HUDEP-2 (cell line): ENCODE data around the gene B3GNT8.
A peak's percentile ranks its signal among the peaks of the same experiment; 100 is the strongest.
"Not testable (repeated sequence)": the region's sequence is repeated elsewhere in the genome, so short reads cannot be mapped to it uniquely, and the experiment has no call there.

Source experiments
- DNase-seq, 76 experiments: peaks; one replicate each; lab custom pipeline; 2025; ENCODE audit not compliant: unreplicated experiment in 76 of 76; lab: John Stamatoyannopoulos, UW

B3GNT8 gene

DNA sequence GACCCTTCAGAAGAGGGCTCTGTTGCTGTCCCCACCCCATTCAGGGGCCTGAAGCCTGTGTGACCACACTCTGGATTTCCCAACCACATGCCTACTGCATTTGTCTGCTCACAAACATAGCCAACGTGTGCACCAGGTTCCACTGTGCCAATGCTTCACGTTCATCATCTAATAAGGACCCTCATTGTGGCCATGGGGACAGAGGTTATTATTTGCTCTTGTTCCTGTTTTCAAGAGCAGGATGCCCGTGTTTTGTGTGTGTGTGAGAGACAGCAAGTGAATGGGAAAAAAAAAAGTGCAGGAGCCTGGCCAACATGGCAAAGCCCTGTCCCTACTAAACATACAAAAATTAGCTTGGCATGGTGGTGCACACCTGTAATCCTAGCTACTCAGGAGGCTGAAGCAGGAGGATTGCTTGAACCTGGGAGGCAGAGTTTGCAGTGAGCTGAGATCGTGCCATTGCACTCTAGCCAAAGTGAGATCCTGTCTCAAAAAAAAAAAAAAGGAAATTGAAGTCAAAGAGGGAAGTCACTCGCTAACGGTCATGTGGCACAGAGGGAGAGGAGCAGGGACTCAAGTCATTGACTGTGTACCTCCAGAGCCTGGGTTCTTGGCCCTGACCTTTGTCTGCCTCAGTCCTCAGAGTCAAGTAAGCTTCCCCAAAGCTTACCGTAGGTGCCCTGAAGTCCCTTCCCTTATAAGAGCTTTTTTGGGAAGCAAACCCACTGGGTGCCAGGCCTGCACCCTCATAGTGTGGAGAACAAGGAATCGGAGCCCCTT is 6.9 kb downstream of the B3GNT8 start:
- no peak for DNase-seq

DNA sequence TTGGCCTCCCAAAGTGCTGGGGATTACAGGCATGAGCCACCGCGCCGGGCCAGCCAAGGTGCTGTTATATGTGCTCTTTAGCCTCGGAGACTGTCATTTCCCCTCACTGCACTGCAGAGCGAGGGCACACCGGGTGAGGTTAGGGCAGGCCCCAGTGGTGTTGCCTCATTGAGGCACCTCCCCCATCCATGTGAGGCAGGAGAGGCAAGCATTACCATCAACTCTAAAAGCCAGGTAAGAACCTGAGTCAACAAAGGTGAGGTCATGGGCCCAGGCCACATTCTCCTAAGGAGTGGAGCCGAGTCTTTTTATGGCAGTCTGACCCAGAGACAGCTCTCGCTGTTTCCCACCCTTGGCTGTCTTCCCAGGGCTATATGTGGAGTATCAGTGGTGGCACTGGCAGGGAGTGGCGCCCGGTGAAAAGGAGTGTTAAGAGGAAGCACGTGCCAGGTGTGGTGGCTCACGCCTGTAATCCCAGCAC is 10.9 kb downstream of the B3GNT8 start:
- no peak for DNase-seq

DNA sequence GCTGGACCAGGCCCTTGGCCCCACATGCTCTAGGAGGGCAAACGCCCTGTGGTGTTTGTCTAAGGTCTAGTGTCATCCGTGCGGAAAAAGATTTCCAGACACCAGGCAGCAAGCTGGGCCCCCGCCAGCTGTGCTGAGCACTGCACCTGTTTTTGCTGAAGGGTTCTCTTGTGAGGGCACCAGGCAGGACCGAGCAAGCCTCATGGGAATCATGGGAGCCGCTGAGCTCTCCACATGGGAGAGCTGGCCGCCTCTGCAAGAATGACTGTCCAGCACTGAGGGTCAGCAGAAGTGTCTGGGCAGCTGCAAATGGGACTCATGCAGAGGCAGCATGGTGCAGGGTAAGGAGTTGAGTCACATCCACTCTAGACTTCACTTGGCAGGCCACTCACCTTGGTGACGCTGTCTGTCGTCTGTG is 12.0 kb downstream of the B3GNT8 start:
- DNase-seq: no peak

DNA sequence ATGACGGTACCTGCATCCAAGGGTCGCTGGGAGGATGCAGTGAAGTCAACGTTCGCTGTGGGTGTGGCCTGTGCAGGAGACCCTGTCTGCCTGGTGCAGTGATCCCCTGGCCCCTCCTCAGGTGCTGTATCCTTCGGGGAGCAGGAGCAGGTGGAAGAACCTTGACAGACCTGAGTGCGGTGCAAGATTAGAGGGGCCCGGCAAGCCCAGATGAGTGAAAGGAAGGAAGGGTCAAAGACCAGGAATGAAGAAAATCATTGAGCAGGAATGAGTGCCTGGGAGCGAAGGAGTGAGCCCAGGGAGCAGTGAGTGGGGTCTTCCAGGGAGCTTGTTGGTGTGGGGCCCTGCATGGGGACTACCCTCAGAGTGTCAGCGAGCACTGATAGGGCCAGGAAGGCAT is 12.7 kb downstream of the B3GNT8 start:
- no peak for DNase-seq

DNA sequence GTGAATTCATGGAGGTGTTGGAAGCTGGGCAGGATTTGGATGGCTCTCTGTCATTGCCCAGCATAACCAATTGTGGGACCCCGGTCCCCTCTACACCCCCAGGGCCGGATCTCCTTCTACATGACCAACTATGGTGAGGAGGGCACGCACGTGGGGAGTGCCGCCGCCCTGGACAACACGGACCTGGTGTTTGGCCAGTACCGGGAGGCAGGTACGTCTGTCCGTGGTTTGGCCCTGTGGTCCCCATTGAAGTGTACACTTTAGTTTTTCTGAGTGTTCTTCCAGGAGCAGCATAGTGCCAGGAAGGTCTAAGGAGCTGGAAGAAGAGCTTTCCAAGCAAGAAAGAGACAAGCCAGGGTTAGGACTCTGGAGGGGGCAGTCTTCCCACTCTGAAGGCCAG is 13.2 kb downstream of the B3GNT8 start:
- DNase-seq: no peak

DNA sequence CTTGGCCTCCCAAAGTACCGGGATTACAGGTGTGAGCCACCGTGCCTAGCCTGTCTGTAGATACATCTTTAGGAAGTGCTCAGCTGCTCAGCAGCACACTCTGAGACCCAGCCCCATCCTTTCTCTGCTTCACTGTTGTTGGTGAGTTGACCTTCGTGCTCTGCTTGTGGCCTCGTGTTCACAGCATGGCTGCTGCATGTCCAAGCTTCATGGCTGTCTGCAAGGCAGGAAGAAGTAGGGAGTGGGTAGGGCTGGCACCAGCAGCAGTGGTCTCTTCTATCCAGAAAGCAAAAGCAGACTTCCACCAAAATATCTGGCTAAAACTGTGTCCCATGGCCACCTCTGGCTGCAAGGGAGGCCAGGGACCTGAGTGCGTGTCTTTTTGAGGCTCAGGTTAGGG is 14.2 kb downstream of the B3GNT8 start:
- no peak for DNase-seq

DNA sequence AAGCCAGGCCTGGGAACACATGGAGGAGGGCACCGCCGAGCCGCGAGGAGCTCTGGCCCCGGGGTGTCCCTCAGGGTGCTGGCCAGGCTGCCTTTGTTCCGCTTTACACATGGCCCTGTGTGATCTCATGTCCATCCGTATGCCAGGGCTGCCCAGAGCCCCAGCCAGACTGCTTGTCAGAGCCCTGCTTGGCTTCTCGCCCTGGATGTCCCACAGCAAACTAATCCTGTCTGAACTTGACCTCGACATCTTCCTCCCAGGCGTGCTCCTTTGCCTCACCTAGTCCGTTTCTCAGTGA is 15.3 kb downstream of the B3GNT8 start:
- no peak for DNase-seq

DNA sequence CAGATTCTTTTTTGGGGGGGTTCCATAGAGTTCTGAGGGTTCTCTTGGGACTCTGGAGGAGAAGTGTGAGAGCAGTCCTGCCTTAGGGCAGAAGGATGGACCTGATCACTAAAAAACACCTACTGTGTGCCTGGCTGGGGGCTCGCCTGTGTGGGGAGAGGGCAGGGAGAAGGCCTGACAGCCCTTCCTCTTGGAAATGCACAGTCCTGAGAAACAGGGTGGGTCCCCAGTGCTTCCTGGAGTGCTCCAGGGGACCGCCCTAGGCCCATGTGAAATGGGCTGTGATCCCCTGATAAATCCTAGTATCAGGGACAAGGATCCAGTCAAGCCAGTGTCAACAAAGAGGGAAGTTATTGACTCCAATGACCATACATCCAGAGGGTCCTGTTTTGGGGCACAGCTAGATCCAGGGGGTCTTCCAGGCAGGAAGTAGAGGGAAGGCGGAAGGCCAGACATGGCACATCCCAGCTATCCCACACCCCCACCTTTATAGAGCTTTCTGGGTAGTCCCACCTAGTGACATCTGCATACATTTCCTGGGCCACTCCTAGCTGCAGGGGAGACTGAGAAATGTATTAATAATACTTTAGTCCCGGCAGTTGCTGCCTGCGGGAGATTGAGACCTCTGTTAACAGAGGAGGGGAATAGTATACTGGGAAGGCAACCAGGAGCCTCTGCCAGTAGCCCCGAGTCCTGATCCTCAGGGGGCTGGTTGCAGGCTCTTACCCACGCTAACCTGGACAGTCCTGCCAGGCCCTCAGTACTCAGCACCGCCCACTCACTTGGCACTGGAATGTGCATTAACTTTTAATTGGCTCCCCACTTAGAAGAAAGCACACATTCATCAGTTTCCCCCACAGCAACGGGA is 15.8 kb downstream of the B3GNT8 start:
- DNase-seq: no peak

DNA sequence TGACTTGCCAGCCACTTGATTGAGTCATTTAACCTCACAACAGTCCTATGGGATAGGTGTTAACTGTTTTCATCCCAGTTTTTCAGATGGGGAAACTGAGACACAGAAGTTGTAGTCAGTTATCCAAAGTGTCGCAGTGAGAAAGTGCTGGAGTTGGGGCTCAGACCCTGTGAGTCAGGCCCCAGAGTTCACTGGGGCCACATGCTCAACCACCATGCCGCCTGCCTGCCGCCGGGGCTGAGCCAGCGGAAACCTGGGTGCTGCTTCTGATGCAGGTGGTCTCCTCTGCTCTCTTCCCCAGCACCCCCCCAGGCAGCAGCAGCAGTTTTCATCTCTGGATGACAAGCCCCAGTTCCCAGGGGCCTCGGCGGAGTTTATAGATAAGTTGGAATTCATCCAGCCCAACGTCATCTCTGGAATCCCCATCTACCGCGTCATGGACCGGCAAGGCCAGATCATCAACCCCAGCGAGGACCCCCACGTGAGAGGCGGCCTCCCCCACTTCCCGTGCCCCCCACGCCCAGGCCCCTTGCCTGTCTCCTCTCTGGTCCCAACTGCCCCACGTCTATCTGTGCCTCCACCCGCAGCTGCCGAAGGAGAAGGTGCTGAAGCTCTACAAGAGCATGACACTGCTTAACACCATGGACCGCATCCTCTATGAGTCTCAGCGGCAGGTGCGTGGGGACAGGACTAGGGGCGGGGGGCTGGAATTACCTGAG is 16.7 kb downstream of the B3GNT8 start:
- DNase-seq: no peak

DNA sequence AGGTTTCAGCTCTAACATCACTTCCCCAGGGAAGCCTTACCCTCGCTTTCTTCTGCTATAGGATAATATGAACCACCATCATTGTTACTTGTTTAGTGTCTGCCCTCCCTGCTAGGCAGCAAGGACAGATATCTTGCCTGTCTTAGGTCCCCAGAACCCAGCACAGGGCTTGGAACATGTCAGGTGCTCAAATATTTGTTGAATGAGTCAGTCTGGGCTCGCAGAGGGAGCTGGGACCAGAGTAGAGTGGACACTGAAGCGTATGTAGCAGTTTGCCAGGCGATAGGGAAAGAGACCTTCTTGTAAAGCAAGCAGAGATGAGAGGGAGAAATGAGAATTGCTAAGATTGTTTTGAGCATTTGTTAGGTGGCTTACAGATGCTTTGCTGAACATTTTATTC is 17.9 kb downstream of the B3GNT8 start:
- no peak for DNase-seq

DNA sequence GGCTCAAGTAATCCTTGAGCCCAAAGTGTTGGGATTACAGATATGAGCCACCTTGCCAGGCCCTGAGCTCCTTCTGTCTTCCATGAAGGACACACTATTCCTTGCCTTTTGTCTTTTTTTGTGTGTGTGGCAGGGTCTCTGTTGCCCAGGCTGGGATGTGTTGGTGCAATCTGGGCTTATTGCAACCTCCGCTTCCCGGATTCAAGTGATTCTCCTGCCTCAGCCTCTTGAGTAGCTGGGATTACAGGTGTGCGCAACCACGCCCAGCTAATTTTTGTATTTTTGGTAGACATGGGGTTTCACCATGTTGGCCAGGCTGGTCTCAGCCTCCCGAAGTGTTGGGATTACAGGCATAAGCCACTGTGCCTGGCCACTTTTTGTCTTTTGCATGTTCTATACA is 18.3 kb downstream of the B3GNT8 start:
- DNase-seq: not testable (repeated sequence)

DNA sequence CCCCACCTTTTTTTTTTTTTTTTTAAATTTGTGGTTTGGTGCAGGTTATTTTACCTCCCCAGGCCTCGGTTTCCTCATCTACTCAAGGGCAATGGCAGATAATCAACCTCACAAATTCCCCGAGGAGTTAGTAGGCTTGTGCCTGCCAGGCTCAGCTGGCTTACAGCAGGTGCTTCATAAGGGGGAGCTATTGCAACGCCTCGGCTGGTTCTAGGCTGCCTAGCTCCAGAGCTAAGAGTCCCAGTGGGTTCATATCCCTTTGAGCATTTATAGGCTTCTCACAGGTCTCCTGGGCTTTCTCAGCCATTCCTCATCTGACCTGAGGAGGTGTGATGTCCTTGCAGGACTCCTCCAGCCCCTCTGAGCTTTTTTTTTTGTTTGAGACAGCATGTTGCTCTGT is 18.9 kb downstream of the B3GNT8 start:
- peak in 1 of 76 experiments; percentile 11 for DNase-seq

DNA sequence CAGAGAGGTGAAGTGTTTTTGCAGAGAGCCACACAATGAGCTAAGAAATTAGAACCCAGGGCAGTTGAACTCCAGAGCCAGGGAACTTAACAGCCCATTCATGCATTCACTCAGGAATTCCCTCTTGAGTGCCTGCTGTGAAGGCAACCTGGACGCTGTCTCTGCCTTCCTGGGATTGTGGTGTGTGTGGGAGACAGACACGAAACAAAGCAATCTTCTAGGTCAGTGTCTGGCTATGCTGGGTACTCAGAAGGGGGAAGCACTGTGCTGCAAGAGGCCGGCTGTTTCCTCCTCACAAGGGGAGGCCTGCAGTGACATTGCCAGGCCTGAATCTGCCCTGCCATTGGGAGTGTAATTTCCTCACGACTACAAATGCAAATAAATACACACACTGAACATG is 19.9 kb downstream of the B3GNT8 start:
- no peak for DNase-seq

DNA sequence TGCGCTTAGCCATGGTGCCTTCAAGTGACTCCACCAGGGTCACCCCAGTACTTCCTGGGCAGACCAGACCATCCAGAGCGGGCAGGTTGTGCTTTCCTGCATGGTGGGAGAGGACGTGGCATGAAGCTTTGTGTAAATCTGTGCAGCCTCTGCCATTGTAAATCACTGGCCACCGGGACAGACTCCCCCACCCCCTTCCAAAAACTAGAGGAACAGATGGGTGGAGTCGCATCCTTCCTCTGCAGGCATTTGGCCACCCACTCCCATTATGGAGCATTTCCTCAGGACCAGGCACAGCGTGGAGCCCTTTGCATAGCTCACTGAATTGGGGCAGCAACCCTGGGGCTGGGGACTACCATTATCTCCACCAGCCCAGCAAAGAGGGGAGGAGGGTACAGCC is 21.4 kb downstream of the B3GNT8 start:
- DNase-seq: no peak

DNA sequence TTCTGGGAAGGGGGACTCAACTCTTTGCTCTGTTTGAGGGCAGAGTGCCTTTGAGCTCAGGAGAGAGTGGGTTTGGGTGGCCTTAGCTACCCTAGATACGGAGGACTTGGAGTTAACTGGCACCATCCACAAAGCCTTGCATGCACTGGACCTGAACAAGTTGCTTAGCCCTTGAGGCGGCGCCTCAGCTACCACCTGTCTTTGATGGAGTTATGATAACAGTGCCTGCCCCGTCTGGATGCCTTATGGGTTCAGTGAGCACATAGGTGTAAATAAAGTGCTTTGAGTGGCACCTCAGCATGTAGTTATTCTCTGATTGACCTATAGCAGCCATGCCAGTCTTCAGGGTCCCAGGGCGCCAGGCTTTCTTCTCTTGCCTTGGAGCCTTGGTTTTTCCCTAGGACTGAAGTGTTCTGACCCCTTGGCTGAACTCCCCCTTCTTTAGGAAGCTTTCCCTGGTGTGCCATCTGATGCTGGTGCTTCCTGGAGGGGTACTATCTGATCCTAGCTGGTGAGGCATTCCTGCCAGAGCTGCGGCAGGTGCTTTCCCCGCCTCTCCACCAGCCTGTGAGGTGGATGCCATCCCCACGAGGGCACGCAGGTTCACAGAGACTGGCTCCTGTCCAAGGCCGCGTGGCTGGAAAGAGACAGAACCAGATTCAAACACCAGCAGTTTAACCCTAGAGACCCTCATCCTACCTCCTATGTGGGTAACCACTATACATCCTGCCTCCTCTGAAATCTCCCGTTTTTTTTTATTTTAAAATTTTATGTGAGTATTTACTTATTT is 23.8 kb downstream of the B3GNT8 start:
- no peak for DNase-seq

DNA sequence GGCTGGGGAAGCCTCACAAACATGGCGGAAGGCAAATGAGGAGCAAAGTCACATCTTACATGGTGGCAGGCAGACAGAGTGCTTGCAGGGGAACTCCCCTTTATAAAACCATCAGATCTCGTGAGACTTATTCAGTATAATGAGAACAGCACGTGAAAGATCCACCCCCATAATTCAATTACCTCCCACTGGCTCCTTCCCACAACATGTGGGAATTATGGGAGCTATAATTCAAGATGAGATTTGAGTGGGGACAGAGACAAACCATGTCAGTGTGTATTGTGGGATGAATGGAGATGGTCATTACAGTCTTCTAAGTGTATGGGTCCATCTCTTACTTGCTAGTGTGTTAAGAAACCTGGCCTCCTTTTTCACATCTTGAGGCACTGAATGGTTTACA is 25.2 kb downstream of the B3GNT8 start:
- no peak for DNase-seq

DNA sequence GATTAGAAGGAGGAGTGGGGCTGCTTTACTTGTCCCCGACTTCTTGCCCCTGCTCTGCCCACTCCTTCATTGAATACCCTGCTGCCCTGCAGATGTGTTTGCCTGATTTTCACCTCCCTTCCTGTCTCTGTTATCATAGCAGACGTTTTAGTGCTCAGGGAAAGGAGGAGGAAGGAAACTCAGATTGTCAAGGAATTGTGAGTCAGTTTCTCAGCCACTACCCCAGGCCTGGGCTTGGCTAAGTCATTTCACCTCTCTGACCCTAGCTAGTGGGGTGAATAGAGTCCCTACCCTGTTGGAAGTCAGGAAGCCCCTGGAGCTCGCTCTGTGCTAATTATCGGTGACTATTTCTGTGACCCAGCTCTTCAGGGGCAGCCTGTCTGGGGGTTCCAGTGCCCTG is 25.7 kb downstream of the B3GNT8 start:
- DNase-seq: no peak

DNA sequence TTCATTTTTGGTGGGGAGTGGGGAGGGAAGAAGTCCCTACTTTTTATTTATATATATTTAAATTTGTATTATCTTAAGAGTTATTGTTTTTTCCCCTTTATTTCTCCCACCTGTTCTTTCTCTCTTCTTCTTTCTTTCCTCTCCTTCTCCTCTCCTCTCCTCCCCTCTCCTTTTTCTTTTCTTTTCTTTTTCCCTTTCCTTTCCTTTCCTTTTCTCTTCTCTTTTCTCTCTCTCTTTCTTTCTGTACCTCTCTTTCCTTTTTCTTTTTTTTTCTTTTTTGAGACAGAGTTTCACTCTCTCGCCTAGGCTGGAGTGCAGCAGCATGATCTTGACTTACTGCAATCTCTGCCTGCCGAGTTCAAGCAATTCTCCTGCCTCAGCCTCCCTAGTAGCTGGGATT is 27.6 kb downstream of the B3GNT8 start:
- DNase-seq: no peak

DNA sequence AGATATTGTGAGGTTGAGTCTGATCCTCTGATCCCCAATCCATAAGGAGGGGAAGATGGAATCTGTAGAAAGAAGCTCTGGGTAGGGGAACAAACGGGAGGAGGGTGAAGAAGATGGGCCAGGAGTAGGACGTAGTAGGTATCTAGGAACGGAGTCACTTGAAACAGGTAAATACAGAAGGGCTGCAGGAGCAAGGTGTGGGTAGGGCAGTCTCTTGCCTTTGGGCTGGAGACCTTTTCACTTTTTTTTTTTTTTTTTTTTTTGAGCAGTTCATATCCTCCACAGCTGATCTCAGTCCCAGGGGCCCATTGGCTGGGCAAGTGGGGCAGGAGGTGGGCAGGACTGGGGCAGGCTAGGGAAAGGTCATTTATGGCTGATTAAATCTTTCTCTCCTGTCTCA is 28.1 kb downstream of the B3GNT8 start:
- DNase-seq: no peak

DNA sequence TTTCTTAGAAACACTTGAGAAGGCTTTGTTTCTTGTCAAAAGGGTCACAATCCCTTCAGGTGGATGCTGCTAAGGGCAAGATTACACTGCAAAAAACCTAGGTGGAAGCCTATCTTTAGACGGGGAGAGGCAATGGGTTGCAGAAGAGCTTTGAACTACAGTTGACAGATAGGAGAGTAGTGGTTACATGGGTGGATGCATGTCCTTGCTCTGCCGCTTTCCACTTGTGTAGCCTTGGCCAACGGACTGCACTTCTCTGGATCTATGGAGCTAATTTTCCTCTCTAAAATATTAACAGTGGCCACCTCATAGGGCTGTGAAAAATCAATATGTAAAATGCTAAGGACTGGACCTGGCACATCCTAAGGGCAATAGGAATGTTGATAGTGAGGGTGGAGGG is 28.6 kb downstream of the B3GNT8 start:
- DNase-seq: peak in 14 of 76 experiments; percentile 6 to 43 (median 18)

DNA sequence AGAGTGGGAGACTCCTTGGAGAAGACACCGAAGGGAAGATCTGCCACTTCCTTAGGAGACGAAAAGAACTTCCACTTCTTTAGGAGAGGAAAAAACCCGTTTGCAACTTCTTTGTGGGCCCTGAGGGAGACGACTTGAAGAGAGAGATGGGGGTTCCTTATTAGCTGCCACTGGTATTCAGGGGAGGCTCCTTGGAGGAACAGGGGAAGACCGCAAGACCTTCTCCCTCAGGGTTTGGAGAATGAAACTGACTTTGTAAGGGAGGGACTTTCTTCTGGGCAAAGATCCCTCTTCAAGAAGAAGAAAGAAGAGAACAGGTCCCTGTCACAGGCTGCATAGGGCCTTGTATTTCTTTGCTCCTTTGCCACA is 29.1 kb downstream of the B3GNT8 start:
- DNase-seq: peak in 2 of 76 experiments; percentile 36 to 41
